ENCODE data around the gene EVX2. TPM values are rescaled to one million over a fixed set of nuclear protein-coding genes. Genes with fewer than 3 reads are reported as not detected.

Gene EVX2
- polyA plus RNA-seq, 1 donor from 2014 or later, result not detected

GRCh38 chr2:176103742-176104315 is 20.1 kb upstream of the EVX2 start:
- Histone ChIP-seq H3F3A (ENCODE audit: insufficient read depth, low read length, poor library complexity, severe bottlenecking) (no peaks in the 10 kb centered on the region), H3K9ac (ENCODE audit: low read length) (no peak overlapping the region), H3K27me3 (ENCODE audit: insufficient read depth, low read depth, low read length) (peaks cover 96% of the 10 kb centered on the region), H3K4me3 (ENCODE audit: low read length) (no peak overlapping the region), H3K79me2 (replicated peaks; ENCODE audit: insufficient read depth, low read length) (no peaks in the 10 kb centered on the region), H2AFZ (ENCODE audit: low read depth, low read length) (no peak overlapping the region), H3K36me3 (ENCODE audit: insufficient read depth, low read length) (no peaks in the 10 kb centered on the region), H4K20me1 (ENCODE audit: insufficient read depth) (no peaks in the 10 kb centered on the region), H3K9me3 (ENCODE audit: low read length) (peaks cover 7% of the 10 kb centered on the region), H3K27ac (ENCODE audit: low read length) (no peak overlapping the region), H3K4me2 (ENCODE audit: low read length) (no peak overlapping the region), H3K9me2 (ENCODE audit: insufficient read depth, low read length) (no peaks in the 10 kb centered on the region)
- TF ChIP-seq SMC3 (conservative IDR thresholded peaks at IDR 0.05; ENCODE audit: poor library complexity) (no peak), RAD21 (conservative IDR thresholded peaks at IDR 0.05) (no peak), EZH2 (IDR thresholded peaks at IDR 0.05; ENCODE audit: borderline replicate concordance, insufficient read depth, low read length, poor library complexity, severe bottlenecking) (no peak), TAF1 (IDR thresholded peaks at IDR 0.05; ENCODE audit: low read depth) (no peak), MXI1 (conservative IDR thresholded peaks at IDR 0.05; ENCODE audit: poor library complexity, severe bottlenecking) (no peak), EP300 (conservative IDR thresholded peaks at IDR 0.05; ENCODE audit: poor library complexity, severe bottlenecking) (no peak), POLR2AphosphoS5 (IDR thresholded peaks at IDR 0.05) (no peak)
- TF ChIP-seq, protein P1, sequence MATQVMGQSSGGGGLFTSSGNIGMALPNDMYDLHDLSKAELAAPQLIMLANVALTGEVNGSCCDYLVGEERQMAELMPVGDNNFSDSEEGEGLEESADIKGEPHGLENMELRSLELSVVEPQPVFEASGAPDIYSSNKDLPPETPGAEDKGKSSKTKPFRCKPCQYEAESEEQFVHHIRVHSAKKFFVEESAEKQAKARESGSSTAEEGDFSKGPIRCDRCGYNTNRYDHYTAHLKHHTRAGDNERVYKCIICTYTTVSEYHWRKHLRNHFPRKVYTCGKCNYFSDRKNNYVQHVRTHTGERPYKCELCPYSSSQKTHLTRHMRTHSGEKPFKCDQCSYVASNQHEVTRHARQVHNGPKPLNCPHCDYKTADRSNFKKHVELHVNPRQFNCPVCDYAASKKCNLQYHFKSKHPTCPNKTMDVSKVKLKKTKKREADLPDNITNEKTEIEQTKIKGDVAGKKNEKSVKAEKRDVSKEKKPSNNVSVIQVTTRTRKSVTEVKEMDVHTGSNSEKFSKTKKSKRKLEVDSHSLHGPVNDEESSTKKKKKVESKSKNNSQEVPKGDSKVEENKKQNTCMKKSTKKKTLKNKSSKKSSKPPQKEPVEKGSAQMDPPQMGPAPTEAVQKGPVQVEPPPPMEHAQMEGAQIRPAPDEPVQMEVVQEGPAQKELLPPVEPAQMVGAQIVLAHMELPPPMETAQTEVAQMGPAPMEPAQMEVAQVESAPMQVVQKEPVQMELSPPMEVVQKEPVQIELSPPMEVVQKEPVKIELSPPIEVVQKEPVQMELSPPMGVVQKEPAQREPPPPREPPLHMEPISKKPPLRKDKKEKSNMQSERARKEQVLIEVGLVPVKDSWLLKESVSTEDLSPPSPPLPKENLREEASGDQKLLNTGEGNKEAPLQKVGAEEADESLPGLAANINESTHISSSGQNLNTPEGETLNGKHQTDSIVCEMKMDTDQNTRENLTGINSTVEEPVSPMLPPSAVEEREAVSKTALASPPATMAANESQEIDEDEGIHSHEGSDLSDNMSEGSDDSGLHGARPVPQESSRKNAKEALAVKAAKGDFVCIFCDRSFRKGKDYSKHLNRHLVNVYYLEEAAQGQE (IDR thresholded peaks at IDR 0.05; ENCODE audit: borderline replicate concordance), result no peak
- TF ChIP-seq, protein P2, sequence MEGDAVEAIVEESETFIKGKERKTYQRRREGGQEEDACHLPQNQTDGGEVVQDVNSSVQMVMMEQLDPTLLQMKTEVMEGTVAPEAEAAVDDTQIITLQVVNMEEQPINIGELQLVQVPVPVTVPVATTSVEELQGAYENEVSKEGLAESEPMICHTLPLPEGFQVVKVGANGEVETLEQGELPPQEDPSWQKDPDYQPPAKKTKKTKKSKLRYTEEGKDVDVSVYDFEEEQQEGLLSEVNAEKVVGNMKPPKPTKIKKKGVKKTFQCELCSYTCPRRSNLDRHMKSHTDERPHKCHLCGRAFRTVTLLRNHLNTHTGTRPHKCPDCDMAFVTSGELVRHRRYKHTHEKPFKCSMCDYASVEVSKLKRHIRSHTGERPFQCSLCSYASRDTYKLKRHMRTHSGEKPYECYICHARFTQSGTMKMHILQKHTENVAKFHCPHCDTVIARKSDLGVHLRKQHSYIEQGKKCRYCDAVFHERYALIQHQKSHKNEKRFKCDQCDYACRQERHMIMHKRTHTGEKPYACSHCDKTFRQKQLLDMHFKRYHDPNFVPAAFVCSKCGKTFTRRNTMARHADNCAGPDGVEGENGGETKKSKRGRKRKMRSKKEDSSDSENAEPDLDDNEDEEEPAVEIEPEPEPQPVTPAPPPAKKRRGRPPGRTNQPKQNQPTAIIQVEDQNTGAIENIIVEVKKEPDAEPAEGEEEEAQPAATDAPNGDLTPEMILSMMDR (IDR thresholded peaks at IDR 0.05; ENCODE audit: poor library complexity, severe bottlenecking), result no peak

- Histone ChIP-seq H3K79me2 (replicated peaks; ENCODE audit: insufficient read depth, low read length) (no peaks in the 10 kb centered on the region), H3F3A (ENCODE audit: insufficient read depth, low read length, poor library complexity, severe bottlenecking) (no peaks in the 10 kb centered on the region), H3K9me2 (ENCODE audit: insufficient read depth, low read length) (no peaks in the 10 kb centered on the region), H3K9ac (ENCODE audit: low read length) (no peak overlapping the region), H3K4me2 (ENCODE audit: low read length) (no peak overlapping the region), H3K27ac (ENCODE audit: low read length) (no peak overlapping the region), H3K4me3 (ENCODE audit: low read length) (no peak overlapping the region), H4K20me1 (ENCODE audit: insufficient read depth) (no peaks in the 10 kb centered on the region), H2AFZ (ENCODE audit: low read depth, low read length) (no peak overlapping the region), H3K36me3 (ENCODE audit: insufficient read depth, low read length) (no peaks in the 10 kb centered on the region), H3K27me3 (ENCODE audit: insufficient read depth, low read depth, low read length) (peaks cover 97% of the 10 kb centered on the region), H3K9me3 (ENCODE audit: low read length) (peaks cover 7% of the 10 kb centered on the region)
- TF ChIP-seq MXI1 (conservative IDR thresholded peaks at IDR 0.05; ENCODE audit: poor library complexity, severe bottlenecking) (no peak), SMC3 (conservative IDR thresholded peaks at IDR 0.05; ENCODE audit: poor library complexity) (no peak), RAD21 (conservative IDR thresholded peaks at IDR 0.05) (no peak), POLR2AphosphoS5 (IDR thresholded peaks at IDR 0.05) (no peak), TAF1 (IDR thresholded peaks at IDR 0.05; ENCODE audit: low read depth) (no peak), EZH2 (IDR thresholded peaks at IDR 0.05; ENCODE audit: borderline replicate concordance, insufficient read depth, low read length, poor library complexity, severe bottlenecking) (no peak), EP300 (conservative IDR thresholded peaks at IDR 0.05; ENCODE audit: poor library complexity, severe bottlenecking) (no peak)
- TF ChIP-seq, protein P2 (IDR thresholded peaks at IDR 0.05; ENCODE audit: poor library complexity, severe bottlenecking), result no peak
- TF ChIP-seq, protein P1 (IDR thresholded peaks at IDR 0.05; ENCODE audit: borderline replicate concordance), result no peak
Observed at GRCh38 chr2:176103194-176103593, 19.4 kb upstream of the EVX2 start.
